Adrenal gland (tissue), 5 donors: ENCODE measurements around the gene VWA3B.

ENCODE experiments used
- POLR2A ChIP-seq, 2 donors: fragments of 450-650 bp; IDR thresholded peaks; one replicate each; pipeline ENCODE4 v1.6.1; 2017; ENCODE audit warnings: antibody characterized with exemption in 2 of 2, mild to moderate bottlenecking in 2 of 2, moderate library complexity in 1 of 2
- TF ChIP-seq, protein P1 (sequence below), 6 experiments: fragments of 450-650 bp in 4 of 6; fragments of 200-600 bp in 2 of 6; sonication (generic) in 1 of 6; IDR thresholded peaks; 1 replicate in 5 of 6; 2 replicates in 1 of 6; pipeline versions ENCODE4 v1.5.1 to v1.8.0; 2016 to 2021; ENCODE audit warnings: antibody characterized with exemption in 6 of 6, mild to moderate bottlenecking in 2 of 6, moderate library complexity in 1 of 6
- donor health status: DM: no; HTN: no; CAD: no.

DNA sequence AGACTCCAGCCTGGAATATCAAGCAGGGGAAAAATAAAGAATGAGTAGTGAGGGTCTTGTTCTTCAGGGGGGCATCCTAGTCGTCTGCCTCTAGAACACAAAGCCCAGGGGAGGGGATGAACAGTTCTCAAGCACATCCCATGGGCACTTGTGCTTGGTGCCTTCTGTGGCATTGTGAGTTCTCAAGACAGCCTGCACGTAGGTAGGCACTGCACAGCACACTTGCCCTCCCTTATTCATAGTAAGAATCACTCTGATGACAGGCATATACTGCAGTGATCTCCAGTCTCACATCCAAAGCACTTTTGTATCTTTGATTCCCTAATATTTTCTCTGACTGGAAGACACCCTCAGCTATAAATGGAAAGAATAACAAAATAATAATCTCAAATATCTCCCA is 154.6 kb downstream of the VWA3B start:
- TF ChIP-seq, protein P1, sequence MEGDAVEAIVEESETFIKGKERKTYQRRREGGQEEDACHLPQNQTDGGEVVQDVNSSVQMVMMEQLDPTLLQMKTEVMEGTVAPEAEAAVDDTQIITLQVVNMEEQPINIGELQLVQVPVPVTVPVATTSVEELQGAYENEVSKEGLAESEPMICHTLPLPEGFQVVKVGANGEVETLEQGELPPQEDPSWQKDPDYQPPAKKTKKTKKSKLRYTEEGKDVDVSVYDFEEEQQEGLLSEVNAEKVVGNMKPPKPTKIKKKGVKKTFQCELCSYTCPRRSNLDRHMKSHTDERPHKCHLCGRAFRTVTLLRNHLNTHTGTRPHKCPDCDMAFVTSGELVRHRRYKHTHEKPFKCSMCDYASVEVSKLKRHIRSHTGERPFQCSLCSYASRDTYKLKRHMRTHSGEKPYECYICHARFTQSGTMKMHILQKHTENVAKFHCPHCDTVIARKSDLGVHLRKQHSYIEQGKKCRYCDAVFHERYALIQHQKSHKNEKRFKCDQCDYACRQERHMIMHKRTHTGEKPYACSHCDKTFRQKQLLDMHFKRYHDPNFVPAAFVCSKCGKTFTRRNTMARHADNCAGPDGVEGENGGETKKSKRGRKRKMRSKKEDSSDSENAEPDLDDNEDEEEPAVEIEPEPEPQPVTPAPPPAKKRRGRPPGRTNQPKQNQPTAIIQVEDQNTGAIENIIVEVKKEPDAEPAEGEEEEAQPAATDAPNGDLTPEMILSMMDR (IDR thresholded peaks at IDR 0.05) = no peak
- no peak for TF ChIP-seq POLR2A (IDR thresholded peaks at IDR 0.05)
